Heart left ventricle (tissue), 16 donors: ENCODE data around the gene INTS2. TPM values are rescaled to one million over a fixed set of nuclear protein-coding genes. Genes with fewer than 3 reads are reported as not detected.

Experiments
- ATAC-seq, 4 donors: fragments of 200-7000 bp; cut with Tn5 transposase; one replicate each; pipeline ENCODE4 v1.9.1; 2020 to 2022; ENCODE audit warnings: moderate library complexity in 4 of 4, mild to moderate bottlenecking in 3 of 4, moderate number of reproducible peaks in 1 of 4
- DNase-seq, 5 donors: peaks; one replicate each; pipeline ENCODE4 v3.0.0-alpha.2; 2020
- H3K27ac ChIP-seq, 12 donors: fragments of 200-600 bp; sonication (generic) in 4 of 12; one replicate each; pipeline versions ENCODE4 v1.5.0 to v1.8.0; 2016 to 2022; ENCODE audit warnings: mild to moderate bottlenecking in 2 of 12
- H3K27me3 ChIP-seq, 9 donors: fragments of 200-600 bp; sonication (generic) in 2 of 9; one replicate each; pipeline versions ENCODE4 v1.5.1 to v1.8.0; 2016 to 2022; ENCODE audit warnings: mild to moderate bottlenecking in 3 of 9
- H3K36me3 ChIP-seq, 9 donors: fragments of 200-600 bp; sonication (generic) in 2 of 9; one replicate each; pipeline versions ENCODE4 v1.5.0 to v1.8.0; 2018 to 2022; ENCODE audit warnings: mild to moderate bottlenecking in 2 of 9
- H3K4me1 ChIP-seq, 12 donors: fragments of 200-600 bp; sonication (generic) in 4 of 12; one replicate each; pipeline versions ENCODE4 v1.5.0 to v1.8.0; 2016 to 2022; ENCODE audit warnings: mild to moderate bottlenecking in 3 of 12
- H3K4me3 ChIP-seq, 12 donors: fragments of 200-600 bp; sonication (generic) in 4 of 12; one replicate each; pipeline versions ENCODE4 v1.5.0 to v1.8.0; 2017 to 2022; ENCODE audit warnings: mild to moderate bottlenecking in 9 of 12, moderate library complexity in 4 of 12
- H3K9me3 ChIP-seq, 12 donors: fragments of 200-600 bp; sonication (generic) in 4 of 12; one replicate each; pipeline versions ENCODE4 v1.5.0 to v1.8.0; 2016 to 2022; ENCODE audit warnings: mild to moderate bottlenecking in 1 of 12
- POLR2A ChIP-seq, 2 donors: fragments of 450-650 bp; IDR thresholded peaks; one replicate each; pipeline ENCODE4 v1.6.1; 2017; ENCODE audit warnings: antibody characterized with exemption in 2 of 2, mild to moderate bottlenecking in 2 of 2, moderate library complexity in 2 of 2
- WGBS, 4 donors: extraction: QIAGEN DNeasy Blood & Tissue Kit in 2 of 4; methylation state at CpG; one replicate each; pipeline versions ENCODE4 v1.1.5 to v1.1.7; 2013 to 2018; 5-methylcytosine and 5-hydroxymethylcytosine counted together
- intact Hi-C, 10 donors: fragments of 100-400 bp; cut with DNase I; formaldehyde crosslinking; loops; one replicate each; pipeline versions ENCODE4 v1.11.1 to v1.14.2; 2022
- polyA plus RNA-seq, 2 donors: library from polyadenylated mRNA; stranded (reverse); fragments of 200-250 nt; gene quantifications; one replicate each; pipeline ENCODE4 v1.2.3, GENCODE V29; 2013
- total RNA-seq, 9 donors: library from RNA; depleted of rRNA in 2 of 9; stranded (reverse); fragments of >200 nt in 2 of 9; fragmentation: NEBNext Ultra II Directional in 3 of 9; extraction: Animal tissue kit (Norgen Biotek cat#: 25700) in 3 of 9; gene quantifications; one replicate each; pipeline versions ENCODE4 v1.1.0 to v1.2.4, GENCODE V29; 2016 to 2023
- TF ChIP-seq, protein P1 (sequence below), 12 donors: fragments of 200-600 bp; sonication (generic) in 4 of 12; IDR thresholded peaks; one replicate each; pipeline versions ENCODE4 v1.5.0 to v1.8.0; 2018 to 2022; ENCODE audit warnings: antibody characterized with exemption in 12 of 12, mild to moderate bottlenecking in 5 of 12
- donor health status: ischemic (EF 13 %, LVEDD 7.1; RV severe dilation, severe dysfunction).
- donor health status: healthy with polysubstance abuse.
- donor health status: DM: no; HTN: yes; CAD: no.
- donor health status: DM: no; HTN: no; CAD: no.
- donor health status: ischemic (EF 25% LVEDD 6.9; RV normal size, moderate dysfunction).
- donor health status: ischemic (EF 25% LVEDD 5.7; RV mildly dilated, moderate dysfunction).
- donor health status: healthy.
- donor health status: DM: yes; HTN: yes; CAD: no.
- donor health status: ischemic (EF 35%, LVEDD 5.7; RV mildly dilated, moderate dysfunction).
- donor health status: nonischemic (EF 11% LVEDD 7.7; RV severe dilation, severe dysfunction).
- donor health status: DM: yes; HTN: yes; CAD: no.
- donor health status: PGD.
- donor health status: ischemic (EF 29% LVEDD 5.4; RV normal size, mild dysfunction).
- donor health status: nonischemic (EF 23%, LVEDD 6.1; RV moderate dilation, normal function).

Gene INTS2
- total and polyA plus RNA-seq, 11 donors, result 3.0 to 16.6 (median 9.5) TPM

GRCh38 chr17:61842899-61843298 is 84.9 kb downstream of the INTS2 start:
- no peak for DNase-seq
- TF ChIP-seq, protein P1, sequence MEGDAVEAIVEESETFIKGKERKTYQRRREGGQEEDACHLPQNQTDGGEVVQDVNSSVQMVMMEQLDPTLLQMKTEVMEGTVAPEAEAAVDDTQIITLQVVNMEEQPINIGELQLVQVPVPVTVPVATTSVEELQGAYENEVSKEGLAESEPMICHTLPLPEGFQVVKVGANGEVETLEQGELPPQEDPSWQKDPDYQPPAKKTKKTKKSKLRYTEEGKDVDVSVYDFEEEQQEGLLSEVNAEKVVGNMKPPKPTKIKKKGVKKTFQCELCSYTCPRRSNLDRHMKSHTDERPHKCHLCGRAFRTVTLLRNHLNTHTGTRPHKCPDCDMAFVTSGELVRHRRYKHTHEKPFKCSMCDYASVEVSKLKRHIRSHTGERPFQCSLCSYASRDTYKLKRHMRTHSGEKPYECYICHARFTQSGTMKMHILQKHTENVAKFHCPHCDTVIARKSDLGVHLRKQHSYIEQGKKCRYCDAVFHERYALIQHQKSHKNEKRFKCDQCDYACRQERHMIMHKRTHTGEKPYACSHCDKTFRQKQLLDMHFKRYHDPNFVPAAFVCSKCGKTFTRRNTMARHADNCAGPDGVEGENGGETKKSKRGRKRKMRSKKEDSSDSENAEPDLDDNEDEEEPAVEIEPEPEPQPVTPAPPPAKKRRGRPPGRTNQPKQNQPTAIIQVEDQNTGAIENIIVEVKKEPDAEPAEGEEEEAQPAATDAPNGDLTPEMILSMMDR (IDR thresholded peaks at IDR 0.05), result no peak
- TF ChIP-seq POLR2A (IDR thresholded peaks at IDR 0.05), result no peak
- Histone ChIP-seq H3K27ac (no peak overlapping the region), H3K9me3 (no peaks in the 10 kb centered on the region), H3K4me3 (no peak overlapping the region), H3K36me3 (no peaks in the 10 kb centered on the region), H3K27me3 (no peaks in the 10 kb centered on the region), H3K4me1 (no peaks in the 10 kb centered on the region)
- WGBS, 4 donors, result 85 to 97% (median 96%) methylated on average over 1 of the region's 1 CpG
- no peak for ATAC-seq
- intact Hi-C loops, result loop anchor here in 2 of 10 donors (10.0 kb wide), 1 partner anchor 1128 kb away; no protein-coding TSS in a partner anchor

DNA sequence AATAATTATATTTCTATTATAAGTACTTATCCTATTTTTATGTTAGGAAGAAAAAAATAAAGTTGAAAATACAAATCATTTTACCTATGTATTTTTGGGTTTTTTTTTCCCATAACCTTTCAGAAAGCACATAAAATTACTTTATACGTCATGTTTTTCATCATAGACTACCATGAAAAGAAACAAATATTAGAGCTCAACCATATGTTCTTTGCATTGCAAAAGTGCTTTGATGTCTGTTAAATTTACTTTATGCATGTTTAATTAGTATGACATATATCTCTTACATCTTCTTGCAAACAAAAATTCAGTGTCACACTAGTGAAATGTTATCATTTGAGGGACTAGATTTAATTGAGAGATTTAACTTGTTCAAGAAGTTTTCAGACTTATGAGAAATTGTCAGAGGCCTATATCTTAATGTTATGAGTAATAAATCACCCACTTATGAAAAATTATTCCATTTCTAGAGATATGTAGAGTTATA is 88.4 kb downstream of the INTS2 start:
- H3K36me3 ChIP-seq, result no peaks in the 10 kb centered on the region
- 96 to 98% (median 97%) methylated on average over 1 of the region's 1 CpG for WGBS, 4 donors
- no peak for TF ChIP-seq POLR2A (IDR thresholded peaks at IDR 0.05)
- TF ChIP-seq, protein P1 (IDR thresholded peaks at IDR 0.05), result no peak
- no peaks in the 10 kb centered on the region for H3K9me3 ChIP-seq
- ATAC-seq (no peak), DNase-seq (no peak)
- intact Hi-C loops, result loop anchor here in 7 of 10 donors (5.0 to 10.0 kb wide), 4 partner anchors 422 to 1117 kb away; no protein-coding TSS in a partner anchor
- H3K27ac ChIP-seq, result no peak overlapping the region
- H3K4me1 ChIP-seq, result no peaks in the 10 kb centered on the region
- H3K27me3 ChIP-seq, result no peaks in the 10 kb centered on the region
- no peak overlapping the region for H3K4me3 ChIP-seq

DNA sequence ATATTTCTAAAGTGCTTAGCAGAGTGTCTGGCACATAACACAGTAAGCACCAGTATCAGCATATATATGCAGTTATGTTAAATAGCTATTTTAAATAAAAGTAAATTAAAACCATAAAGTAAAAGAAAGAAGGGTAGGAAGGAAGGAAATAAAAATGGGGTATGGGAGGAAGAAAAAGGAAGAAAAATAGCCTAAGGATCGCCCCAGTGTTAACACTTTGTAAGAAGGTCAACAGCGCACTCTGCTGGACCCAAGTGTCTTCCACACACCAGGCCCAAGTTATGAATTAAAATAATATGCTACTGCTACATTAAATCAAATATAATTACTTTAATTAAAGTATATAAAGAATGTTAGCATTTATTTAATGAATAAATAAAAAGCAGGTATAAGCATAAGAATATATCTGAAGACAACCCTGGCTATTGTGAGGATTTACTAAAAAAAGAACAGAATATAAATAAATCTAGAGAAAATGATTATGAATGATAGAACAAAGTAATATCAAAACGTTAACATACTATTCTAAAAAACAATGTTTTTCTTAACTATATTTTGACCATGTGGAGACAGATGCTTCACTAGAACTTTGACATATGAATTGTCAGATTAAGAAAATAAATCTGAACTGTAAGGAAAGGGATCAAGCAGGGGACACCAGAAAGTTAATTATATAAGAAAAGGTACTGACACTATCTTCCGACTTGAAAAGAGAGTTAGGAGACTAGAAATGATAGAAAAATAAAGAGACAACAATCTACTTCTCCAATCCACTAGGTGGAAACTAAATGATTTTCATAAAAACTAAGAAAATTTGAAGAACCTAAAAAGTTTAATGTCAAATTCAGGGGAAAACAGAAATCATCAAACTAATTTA is 90.4 kb downstream of the INTS2 start:
- Histone ChIP-seq H3K9me3 (no peaks in the 10 kb centered on the region), H3K36me3 (no peaks in the 10 kb centered on the region), H3K4me3 (no peak overlapping the region), H3K27me3 (no peaks in the 10 kb centered on the region), H3K27ac (no peak overlapping the region), H3K4me1 (no peaks in the 10 kb centered on the region)
- WGBS, 4 donors, result 47 to 56% (median 51%) methylated on average over 4 of the region's 4 CpGs
- TF ChIP-seq POLR2A (IDR thresholded peaks at IDR 0.05), result no peak
- TF ChIP-seq, protein P1 (IDR thresholded peaks at IDR 0.05), result peak; percentile 37 to 77 (median 58)
- ATAC-seq (peak in 3 of 4 donors; percentile 44 to 57 (median 50)), DNase-seq (peak in 4 of 5 donors; percentile 15 to 43 (median 36))
- intact Hi-C loops, result loop anchor here in 7 of 10 donors (2.0 to 10.0 kb wide), 5 partner anchors 420 to 1117 kb away; no protein-coding TSS in a partner anchor
